MM.1S (cell line): ENCODE measurements around the gene OR7D4.

ENCODE experiments used
- CTCF ChIP-seq: fragments of 300-600 bp; sonication (generic); IDR thresholded peaks from 2 replicates; pipeline ENCODE4 v1.5.1; 2016; ENCODE audit warnings: antibody characterized with exemption, low read length, mixed read lengths
- EZH2phosphoT487 ChIP-seq: fragments of 300-600 bp; sonication (generic); IDR thresholded peaks from 2 replicates; pipeline ENCODE4 v1.6.1; 2018; ENCODE audit warnings: antibody characterized with exemption, low read length

- no peak for TF ChIP-seq CTCF
- no peak for TF ChIP-seq EZH2phosphoT487
These were observed 29.9 kb downstream of the OR7D4 start for GRCh38 chr19:9189535-9189934.
